KMS-11 (cell line): ENCODE measurements around the gene PALLD.

Experiments used
- H2AFZ ChIP-seq: fragments of 200-600 bp; sonication (generic); 2 replicates; pipeline ENCODE4 v1.6.1; 2016; ENCODE audit warnings: antibody characterized with exemption, mixed run types, low read depth
- H3K27ac ChIP-seq: fragments of 200-600 bp; sonication (generic); 2 replicates; pipeline ENCODE4 v1.6.1; 2016; ENCODE audit warnings: mild to moderate bottlenecking, mixed run types
- H3K27me3 ChIP-seq: fragments of 200-600 bp; sonication (generic); 2 replicates; pipeline ENCODE4 v1.6.1; 2017; ENCODE audit warnings: mild to moderate bottlenecking, low read depth, mixed run types, moderate library complexity; ENCODE audit not compliant: insufficient read depth
- H3K36me3 ChIP-seq: fragments of 200-600 bp; sonication (generic); 2 replicates; pipeline ENCODE4 v1.6.1; 2017; ENCODE audit warnings: mild to moderate bottlenecking, mixed run types; ENCODE audit not compliant: insufficient read depth
- H3K4me1 ChIP-seq: fragments of 200-600 bp; sonication (generic); 2 replicates; pipeline ENCODE4 v1.6.1; 2016; ENCODE audit warnings: mild to moderate bottlenecking, low read depth, mixed run types; ENCODE audit not compliant: poor library complexity, severe bottlenecking
- H3K4me2 ChIP-seq: fragments of 200-600 bp; sonication (generic); 2 replicates; pipeline ENCODE4 v1.7.0; 2016; ENCODE audit warnings: mild to moderate bottlenecking, mixed run types
- H3K4me3 ChIP-seq: fragments of 200-600 bp; sonication (generic); IDR thresholded peaks from 2 replicates; pipeline ENCODE4 v1.6.1; 2017; ENCODE audit warnings: low read depth, low read length, mixed read lengths; ENCODE audit not compliant: insufficient read depth
- H3K79me2 ChIP-seq: fragments of 200-600 bp; sonication (generic); 2 replicates; pipeline ENCODE4 v1.6.1; 2016; ENCODE audit warnings: low read depth, mixed run types; ENCODE audit not compliant: insufficient read depth
- H3K9ac ChIP-seq: fragments of 200-600 bp; sonication (generic); 2 replicates; pipeline ENCODE4 v1.6.1; 2016; ENCODE audit warnings: mild to moderate bottlenecking, mixed run types
- H4K20me1 ChIP-seq: fragments of 200-600 bp; sonication (generic); 2 replicates; pipeline ENCODE4 v1.6.1; 2016; ENCODE audit warnings: mild to moderate bottlenecking, mixed run types; ENCODE audit not compliant: insufficient read depth
- TF ChIP-seq, protein P1 (sequence below): fragments of 200-600 bp; sonication (generic); conservative IDR thresholded peaks from 2 replicates; pipeline ENCODE4 v1.6.1; 2017; ENCODE audit warnings: low read depth, mild to moderate bottlenecking, antibody characterized with exemption, low read length, moderate library complexity, mixed read lengths

PALLD gene

GRCh38 chr4:168551945-168552695 lies 55.3 kb downstream of the PALLD start:
- TF ChIP-seq, protein P1, sequence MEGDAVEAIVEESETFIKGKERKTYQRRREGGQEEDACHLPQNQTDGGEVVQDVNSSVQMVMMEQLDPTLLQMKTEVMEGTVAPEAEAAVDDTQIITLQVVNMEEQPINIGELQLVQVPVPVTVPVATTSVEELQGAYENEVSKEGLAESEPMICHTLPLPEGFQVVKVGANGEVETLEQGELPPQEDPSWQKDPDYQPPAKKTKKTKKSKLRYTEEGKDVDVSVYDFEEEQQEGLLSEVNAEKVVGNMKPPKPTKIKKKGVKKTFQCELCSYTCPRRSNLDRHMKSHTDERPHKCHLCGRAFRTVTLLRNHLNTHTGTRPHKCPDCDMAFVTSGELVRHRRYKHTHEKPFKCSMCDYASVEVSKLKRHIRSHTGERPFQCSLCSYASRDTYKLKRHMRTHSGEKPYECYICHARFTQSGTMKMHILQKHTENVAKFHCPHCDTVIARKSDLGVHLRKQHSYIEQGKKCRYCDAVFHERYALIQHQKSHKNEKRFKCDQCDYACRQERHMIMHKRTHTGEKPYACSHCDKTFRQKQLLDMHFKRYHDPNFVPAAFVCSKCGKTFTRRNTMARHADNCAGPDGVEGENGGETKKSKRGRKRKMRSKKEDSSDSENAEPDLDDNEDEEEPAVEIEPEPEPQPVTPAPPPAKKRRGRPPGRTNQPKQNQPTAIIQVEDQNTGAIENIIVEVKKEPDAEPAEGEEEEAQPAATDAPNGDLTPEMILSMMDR: no peak
- no peaks in the 10 kb centered on the region for H3K79me2 ChIP-seq
- no peaks in the 10 kb centered on the region for H3K36me3 ChIP-seq
- H3K4me1 ChIP-seq: no peaks in the 10 kb centered on the region
- no peaks in the 10 kb centered on the region for H3K27me3 ChIP-seq
- H3K27ac ChIP-seq: no peak overlapping the region
- no peak overlapping the region for H3K4me3 ChIP-seq
- H4K20me1 ChIP-seq: no peaks in the 10 kb centered on the region
- no peak overlapping the region for H3K4me2 ChIP-seq
- no peak overlapping the region for H3K9ac ChIP-seq
- H2AFZ ChIP-seq: no peak overlapping the region

DNA sequence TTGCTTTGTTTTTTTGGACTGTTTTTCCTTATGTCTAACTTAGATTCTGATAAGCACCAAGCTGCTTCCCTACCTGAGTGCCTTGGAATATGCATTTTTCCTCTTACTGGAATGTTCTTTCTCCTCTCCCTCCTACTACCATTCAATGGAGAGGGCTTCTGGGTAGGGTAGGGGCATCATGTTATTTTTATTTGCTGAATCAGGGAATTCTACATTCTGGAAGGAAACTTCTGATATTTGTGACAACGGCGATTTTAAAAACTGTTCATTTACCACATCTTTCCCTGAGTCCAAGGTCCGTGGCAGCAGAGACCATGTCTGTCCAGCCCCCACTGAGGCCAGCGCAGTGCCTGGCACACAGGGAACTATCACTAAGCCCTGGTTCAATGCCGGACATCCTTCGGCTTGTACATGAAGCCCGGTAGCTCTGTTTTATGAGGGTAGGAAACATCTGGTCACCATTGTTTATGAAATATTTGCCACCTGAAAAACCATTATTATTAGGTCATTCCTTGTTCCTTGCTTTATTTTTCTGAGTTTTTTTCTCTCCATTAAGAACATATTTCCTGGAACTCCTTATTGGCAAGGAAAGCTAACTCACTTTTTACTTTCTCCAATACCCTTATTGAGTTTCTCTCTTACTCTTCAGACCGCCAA lies 57.0 kb downstream of the PALLD start:
- H3K4me3 ChIP-seq: no peak overlapping the region
- H2AFZ ChIP-seq: no peak overlapping the region
- no peaks in the 10 kb centered on the region for H3K27me3 ChIP-seq
- H3K79me2 ChIP-seq: no peaks in the 10 kb centered on the region
- no peaks in the 10 kb centered on the region for H3K36me3 ChIP-seq
- H3K9ac ChIP-seq: no peak overlapping the region
- H4K20me1 ChIP-seq: no peaks in the 10 kb centered on the region
- TF ChIP-seq, protein P1: no peak
- no peaks in the 10 kb centered on the region for H3K4me1 ChIP-seq
- H3K27ac ChIP-seq: no peak overlapping the region
- H3K4me2 ChIP-seq: no peak overlapping the region

GRCh38 chr4:168555437-168555836 lies 58.6 kb downstream of the PALLD start:
- H2AFZ ChIP-seq: no peak overlapping the region
- no peak overlapping the region for H3K9ac ChIP-seq
- peaks cover 9% of the 10 kb centered on the region for H3K4me1 ChIP-seq
- no peak overlapping the region for H3K27ac ChIP-seq
- H3K79me2 ChIP-seq: no peaks in the 10 kb centered on the region
- TF ChIP-seq, protein P1: no peak
- no peaks in the 10 kb centered on the region for H3K36me3 ChIP-seq
- no peaks in the 10 kb centered on the region for H3K27me3 ChIP-seq
- no peak overlapping the region for H3K4me3 ChIP-seq
- no peaks in the 10 kb centered on the region for H4K20me1 ChIP-seq
- no peak overlapping the region for H3K4me2 ChIP-seq

DNA sequence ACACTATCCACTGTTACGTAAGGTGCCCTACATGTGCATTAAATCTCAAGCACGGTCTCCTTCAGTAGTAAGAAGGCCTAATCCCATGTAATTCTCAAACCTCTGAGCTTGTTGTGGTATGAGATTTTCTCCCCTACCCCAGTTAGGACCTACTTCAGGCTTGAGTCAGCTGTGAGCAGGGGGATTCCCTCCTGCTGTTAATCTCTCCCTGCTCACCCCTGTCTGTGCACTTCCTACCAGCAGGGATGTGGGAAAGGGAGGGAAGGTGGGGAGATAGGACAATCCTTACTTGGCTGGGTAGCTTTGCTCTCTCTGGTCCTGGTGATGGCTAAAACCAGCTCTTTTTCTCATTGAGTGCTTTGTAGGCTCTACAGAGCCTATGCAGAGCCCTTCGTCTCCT lies 60.8 kb downstream of the PALLD start:
- Histone ChIP-seq H3K79me2 (no peaks in the 10 kb centered on the region), H2AFZ (no peak overlapping the region), H3K27ac (no peak overlapping the region), H4K20me1 (no peaks in the 10 kb centered on the region), H3K4me1 (peaks cover 13% of the 10 kb centered on the region), H3K27me3 (no peaks in the 10 kb centered on the region), H3K36me3 (no peaks in the 10 kb centered on the region), H3K4me2 (no peak overlapping the region), H3K4me3 (no peak overlapping the region), H3K9ac (no peak overlapping the region)
- TF ChIP-seq, protein P1: no peak
